ENCODE measurements around the gene GTF3C5.

The GTF3C5 gene

GRCh38 chr9:133063159-133063499 is 32.3 kb downstream of the GTF3C5 start:
- H3K4me3 ChIP-seq (ENCODE audit: low read depth, low read length): no peak overlapping the region
- no peak for TF ChIP-seq CTCF (IDR thresholded peaks at IDR 0.05; ENCODE audit: low read depth, low read length)

GRCh38 chr9:133063500-133064231 is 32.9 kb downstream of the GTF3C5 start:
- TF ChIP-seq CTCF (IDR thresholded peaks at IDR 0.05; ENCODE audit: low read depth, low read length): no peak
- H3K4me3 ChIP-seq (ENCODE audit: low read depth, low read length): no peak overlapping the region

- H3K4me3 ChIP-seq (ENCODE audit: low read depth, low read length): no peak overlapping the region
Observed at GRCh38 chr9:133064241-133065069, 33.7 kb downstream of the GTF3C5 start.

GRCh38 chr9:133065070-133065388 is 34.2 kb downstream of the GTF3C5 start:
- no peak for TF ChIP-seq CTCF (IDR thresholded peaks at IDR 0.05; ENCODE audit: low read depth, low read length)
- H3K4me3 ChIP-seq (ENCODE audit: low read depth, low read length): no peak overlapping the region

More at GRCh38 chr9:133064241-133065069, 33.7 kb downstream of the GTF3C5 start:
- no peak for TF ChIP-seq CTCF (IDR thresholded peaks at IDR 0.05; ENCODE audit: low read depth, low read length)

- no peak overlapping the region for H3K4me3 ChIP-seq (ENCODE audit: low read depth, low read length)
- TF ChIP-seq CTCF (IDR thresholded peaks at IDR 0.05; ENCODE audit: low read depth, low read length): no peak
Observed at GRCh38 chr9:133066181-133066983, 35.6 kb downstream of the GTF3C5 start.

GRCh38 chr9:133067006-133067405 is 36.2 kb downstream of the GTF3C5 start:
- no peak overlapping the region for H3K4me3 ChIP-seq (ENCODE audit: low read depth, low read length)
- no peak for TF ChIP-seq CTCF (IDR thresholded peaks at IDR 0.05; ENCODE audit: low read depth, low read length)

All from WI38 (cell line).